Stimulated activated CD8-positive, alpha-beta memory T cell treated with anti-CD3 and anti-CD28 coated beads, Interleukin-12 subunit alpha, Interleukin-12 subunit beta, amount 100 ng/mL, for 24 hours (primary cell): Measurements from ENCODE around the gene EPHA4.

Source experiments
- DNase-seq: peaks from one replicate; pipeline ENCODE4 v3.0.0-alpha.2; 2020; ENCODE audit errors: extremely low read depth

EPHA4 gene

GRCh38 chr2:221473451-221473850, 98.7 kb downstream of the EPHA4 start:
- DNase-seq = no peak

DNA sequence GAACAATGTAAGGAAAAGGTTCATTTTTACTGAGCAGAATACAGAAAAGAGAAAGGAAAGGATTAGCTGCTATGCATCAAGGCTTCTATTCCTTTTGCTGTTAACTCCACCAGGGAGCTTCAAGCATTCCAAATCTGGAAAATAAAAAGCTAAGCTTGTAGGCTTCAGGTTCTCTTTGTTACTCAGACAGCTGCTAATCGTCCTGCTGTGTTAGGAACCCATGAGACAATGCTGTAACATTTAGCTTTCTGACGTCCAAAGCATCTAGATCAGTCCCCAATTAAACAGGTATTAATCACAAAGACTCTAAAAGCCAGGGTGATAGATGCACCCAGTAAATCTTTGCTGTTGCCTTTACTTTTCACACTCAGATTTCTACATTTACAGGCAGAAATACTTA, 103.8 kb downstream of the EPHA4 start:
- DNase-seq = no peak

DNA sequence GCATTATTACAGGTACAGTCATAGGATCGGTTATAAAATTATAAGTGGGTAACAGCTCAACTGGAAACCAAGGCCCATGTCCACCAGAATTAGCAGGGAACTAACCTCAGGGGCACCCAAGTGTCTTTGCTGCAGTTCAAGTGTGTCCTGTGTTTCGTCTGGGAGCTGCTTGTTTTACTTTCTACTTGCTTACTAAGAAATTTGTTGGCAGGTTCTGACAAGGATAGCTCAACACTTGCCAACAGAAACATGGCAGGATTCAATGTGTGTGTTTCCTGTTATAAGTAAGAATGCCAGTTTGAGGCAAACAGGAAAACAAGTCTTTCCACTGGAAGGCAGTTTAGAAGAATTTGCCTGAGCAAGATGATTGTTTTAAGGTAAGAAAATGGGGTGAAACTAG, 104.5 kb downstream of the EPHA4 start:
- DNase-seq = no peak

GRCh38 chr2:221466744-221467143, 105.4 kb downstream of the EPHA4 start:
- no peak for DNase-seq

GRCh38 chr2:221465776-221466175, 106.3 kb downstream of the EPHA4 start:
- DNase-seq = no peak

- no peak for DNase-seq
These were observed 107.1 kb downstream of the EPHA4 start for GRCh38 chr2:221464971-221465370.

DNA sequence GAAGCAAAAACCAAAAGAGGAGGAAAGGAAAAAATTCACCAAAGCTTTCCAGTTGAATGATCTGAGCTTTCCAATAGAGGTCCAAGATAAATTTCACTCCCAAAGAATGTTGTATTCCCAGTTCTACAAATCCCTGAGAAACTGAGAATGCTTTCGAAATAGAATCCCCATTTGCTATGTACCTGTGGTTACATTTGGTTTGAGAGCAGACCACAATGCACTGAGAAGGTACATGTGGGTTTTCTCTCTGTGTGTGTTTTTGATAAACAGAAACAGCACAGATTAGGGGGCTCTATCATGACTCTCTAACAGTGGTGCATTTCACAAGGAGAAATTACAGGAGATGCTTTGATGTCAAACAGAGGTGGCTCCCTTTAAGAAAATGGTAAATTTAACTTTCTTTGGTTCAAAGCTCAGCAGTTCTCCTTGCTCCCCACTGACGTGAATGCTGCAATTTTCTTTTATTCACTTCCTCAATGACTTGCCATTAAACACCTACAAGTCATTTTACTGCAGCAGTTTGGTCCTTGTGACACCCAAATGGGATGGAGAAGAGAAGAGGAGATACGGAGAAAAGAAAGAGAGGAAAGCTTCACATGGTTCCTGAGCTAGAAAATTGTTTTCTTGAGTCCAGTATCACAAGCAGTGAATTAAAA, 108.7 kb downstream of the EPHA4 start:
- DNase-seq = no peak

DNA sequence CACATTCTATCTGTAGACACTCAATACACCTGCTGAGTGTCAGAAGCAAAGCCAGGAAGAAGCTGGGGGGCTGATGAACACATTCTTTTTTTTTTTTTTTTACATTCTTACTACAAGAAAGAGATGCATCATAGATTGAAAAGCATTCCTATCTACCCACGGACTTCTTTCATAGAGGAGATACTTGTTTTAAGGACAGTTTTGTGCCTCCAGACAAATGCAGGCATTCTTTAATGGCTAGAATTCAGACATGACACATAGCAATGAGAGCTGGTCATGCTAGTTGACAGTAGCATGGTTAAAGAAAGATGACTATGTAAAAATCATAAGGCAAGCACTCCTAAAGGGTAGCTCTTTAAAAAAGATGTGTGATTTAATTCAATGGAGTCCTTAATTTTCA, 110.2 kb downstream of the EPHA4 start:
- no peak for DNase-seq

DNA sequence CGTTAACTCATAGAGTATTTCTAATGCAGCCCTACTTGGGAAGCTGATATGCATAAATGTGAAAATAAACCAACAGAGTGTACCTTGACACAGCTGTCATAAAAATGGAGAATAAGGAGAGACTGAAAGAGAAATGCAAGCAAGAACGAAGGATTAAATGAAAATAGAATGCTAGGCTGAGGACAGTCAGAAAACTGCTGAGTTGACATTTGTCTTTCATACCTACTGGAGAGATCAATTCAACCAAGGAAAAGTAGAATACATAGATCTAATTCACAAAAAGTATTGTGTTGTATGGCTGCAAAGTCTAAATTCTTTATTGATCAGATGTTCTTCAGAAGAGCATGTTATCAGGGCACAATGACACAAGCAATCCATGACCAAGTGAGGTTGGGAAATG, 112.0 kb downstream of the EPHA4 start:
- DNase-seq = no peak

- no peak for DNase-seq
These were observed 113.5 kb downstream of the EPHA4 start for GRCh38 chr2:221458578-221458977.

GRCh38 chr2:221455214-221455613, 116.9 kb downstream of the EPHA4 start:
- DNase-seq = no peak

DNA sequence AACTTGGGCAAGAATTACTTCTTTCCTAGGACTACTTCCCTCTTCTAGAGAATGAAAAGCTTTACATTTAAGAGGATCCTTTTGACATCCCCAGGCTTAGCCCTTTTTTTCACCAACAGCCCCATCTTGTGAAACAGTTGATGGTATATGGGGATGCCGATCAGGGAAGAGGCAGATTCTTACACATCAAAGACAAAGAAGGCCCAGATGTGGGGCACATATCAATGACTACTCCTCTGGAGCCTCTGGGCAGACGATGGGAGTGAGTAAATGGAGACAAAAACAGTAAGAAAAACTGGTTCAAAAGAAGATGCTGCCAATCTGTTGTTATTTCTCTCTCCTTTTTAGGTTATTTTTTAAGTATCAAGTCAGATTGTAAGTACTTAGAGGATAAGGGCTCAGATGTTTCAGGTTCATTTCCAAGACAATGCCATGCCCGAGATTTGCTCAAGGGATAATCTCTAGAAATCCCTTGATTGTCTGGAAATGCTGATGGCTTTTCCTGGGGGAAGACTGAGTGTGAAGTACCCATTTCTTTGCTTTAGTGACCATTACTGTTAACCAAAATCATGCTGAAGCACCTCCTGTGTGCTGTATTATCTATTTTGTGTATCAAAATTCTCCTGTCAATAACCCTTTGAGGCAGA, 117.5 kb downstream of the EPHA4 start:
- DNase-seq = no peak

- DNase-seq = no peak
These were observed 120.0 kb downstream of the EPHA4 start for GRCh38 chr2:221451862-221452788.

GRCh38 chr2:221450280-221450679, 121.8 kb downstream of the EPHA4 start:
- no peak for DNase-seq

- no peak for DNase-seq
These were observed 122.7 kb downstream of the EPHA4 start for GRCh38 chr2:221449406-221449805.

DNA sequence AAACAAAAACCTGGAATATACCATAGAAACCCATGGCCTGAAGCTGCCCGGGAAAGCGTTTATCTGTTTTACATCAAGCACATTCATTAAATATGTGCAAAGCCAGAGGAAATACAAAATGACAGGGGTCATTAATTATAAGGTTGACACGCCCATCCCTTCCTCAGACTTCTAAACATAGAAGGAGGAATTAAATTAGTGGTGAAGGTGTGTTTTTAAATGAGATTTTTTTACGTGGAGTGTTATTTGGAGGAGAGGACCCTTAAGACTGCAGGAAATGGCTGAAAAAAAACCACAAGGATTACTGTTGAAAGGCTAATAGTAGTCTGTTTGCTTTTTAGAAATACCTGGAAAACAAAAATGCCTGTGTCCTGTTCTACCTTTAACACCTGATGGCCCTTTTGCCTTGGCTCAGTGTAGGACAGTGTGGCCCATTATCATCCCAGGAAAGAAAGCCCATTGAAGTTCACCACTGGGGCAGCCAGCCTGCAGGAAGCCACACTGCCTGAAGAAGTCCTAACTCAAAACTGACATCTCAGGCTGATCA, 123.2 kb downstream of the EPHA4 start:
- DNase-seq = no peak

GRCh38 chr2:221448057-221448843, 123.9 kb downstream of the EPHA4 start:
- no peak for DNase-seq

DNA sequence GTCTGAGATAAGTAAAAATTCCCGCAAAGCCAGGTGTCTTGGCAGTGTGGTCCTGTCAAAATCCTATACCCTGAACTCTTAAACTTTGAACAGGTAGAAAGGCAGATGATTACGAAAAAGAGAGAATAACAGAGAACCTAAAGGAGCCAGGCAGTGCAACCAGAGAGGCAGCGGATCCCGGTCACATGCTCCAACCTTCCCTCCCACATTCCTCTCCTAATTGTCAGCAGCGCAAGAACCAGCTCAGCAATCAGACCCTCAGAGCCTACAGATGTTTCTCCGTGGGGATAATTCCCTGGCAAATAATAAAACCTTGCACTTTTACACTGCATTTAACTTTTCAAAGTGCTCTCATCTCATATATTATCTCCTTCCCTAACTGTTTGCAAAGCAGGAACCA, 124.8 kb downstream of the EPHA4 start:
- DNase-seq = no peak

- DNase-seq = no peak
These were observed 126.0 kb downstream of the EPHA4 start for GRCh38 chr2:221446140-221446539.

DNA sequence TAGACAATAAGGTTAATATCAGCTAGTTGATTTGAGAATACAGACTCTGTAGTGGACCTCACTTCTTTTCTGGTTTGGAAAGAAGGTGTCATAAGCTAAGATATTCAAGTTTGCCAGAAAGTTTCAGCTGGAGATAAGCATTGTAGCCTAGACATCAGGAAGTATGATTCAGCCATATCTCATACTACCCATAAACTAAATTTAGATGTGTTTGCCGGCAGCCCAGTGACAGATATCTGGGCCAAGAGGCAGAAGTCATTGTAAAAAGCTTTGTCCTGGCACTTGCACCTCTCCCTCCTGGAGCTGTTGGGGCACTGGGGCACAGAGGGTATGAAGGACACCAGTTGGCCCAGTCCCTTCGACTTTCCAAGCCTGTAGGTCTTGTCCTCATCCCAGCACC, 128.0 kb downstream of the EPHA4 start:
- no peak for DNase-seq

- DNase-seq = no peak
These were observed 128.5 kb downstream of the EPHA4 start for GRCh38 chr2:221443645-221444044.

GRCh38 chr2:221442128-221442527, 130.0 kb downstream of the EPHA4 start:
- DNase-seq = no peak
